Osteoblast (primary cell): ENCODE data around the gene FRMD5. TPM values are rescaled to one million over a fixed set of nuclear protein-coding genes. Genes with fewer than 3 reads are reported as not detected.

Experiments
- DNase-seq: peaks from one replicate; pipeline ENCODE4 v3.0.0; 2011; ENCODE audit warnings: low spot score, mixed read lengths; ENCODE audit not compliant: insufficient read length; ENCODE audit errors: missing footprints
- H2AFZ ChIP-seq: 2 replicates; pipeline ENCODE4 v1.6.0; 2011; ENCODE audit warnings: mild to moderate bottlenecking, low read length
- H3K27ac ChIP-seq: 2 replicates; pipeline ENCODE4 v1.5.1; 2011; ENCODE audit warnings: mild to moderate bottlenecking, low read depth, low read length, moderate library complexity
- H3K27me3 ChIP-seq: 2 replicates; pipeline ENCODE4 v1.6.0; 2012; ENCODE audit warnings: mild to moderate bottlenecking, control low read depth, inconsistent platforms, low read length, moderate library complexity; ENCODE audit not compliant: insufficient read depth
- H3K36me3 ChIP-seq: 2 replicates; pipeline ENCODE4 v1.5.1; 2011; ENCODE audit warnings: mild to moderate bottlenecking, low read length, control low read depth, moderate library complexity; ENCODE audit not compliant: insufficient read depth
- H3K4me1 ChIP-seq: 2 replicates; pipeline ENCODE4 v1.5.1; 2011; ENCODE audit warnings: mild to moderate bottlenecking, low read length, control low read depth, moderate library complexity; ENCODE audit not compliant: insufficient read depth
- H3K4me2 ChIP-seq: 2 replicates; pipeline ENCODE4 v1.6.0; 2011; ENCODE audit warnings: mild to moderate bottlenecking, low read length; ENCODE audit not compliant: insufficient read depth
- H3K4me3 ChIP-seq: fragments of 200-600 bp; sonication (generic); 3 replicates; pipeline ENCODE4 v1.5.1; 2012; ENCODE audit warnings: mild to moderate bottlenecking, low read length, inconsistent platforms; ENCODE audit not compliant: insufficient read depth
- H3K79me2 ChIP-seq: 2 replicates; pipeline ENCODE4 v1.6.0; 2012; ENCODE audit warnings: mild to moderate bottlenecking, low read length, control low read depth, inconsistent platforms; ENCODE audit not compliant: insufficient read depth
- H3K9me3 ChIP-seq: 2 replicates; pipeline ENCODE4 v1.5.1; 2011; ENCODE audit warnings: low read depth, low read length, control low read depth
- H4K20me1 ChIP-seq: 2 replicates; pipeline ENCODE4 v1.6.0; 2012; ENCODE audit warnings: mild to moderate bottlenecking, low read length, control low read depth; ENCODE audit not compliant: insufficient read depth
- CTCF ChIP-seq: IDR thresholded peaks from 2 replicates; pipeline ENCODE4 v1.5.1; 2011; ENCODE audit warnings: mild to moderate bottlenecking, low read depth, low read length, moderate library complexity; ENCODE audit errors: extremely low read depth
- total RNA-seq: library from RNA; depleted of rRNA; stranded (reverse); fragments of >200 nt; gene quantifications from 2 replicates; pipeline ENCODE4 v1.2.3, GENCODE V29; 2012

The FRMD5 gene
- total RNA-seq, 1 donor: 3.3 TPM

- no peaks in the 10 kb centered on the region for H3K9me3 ChIP-seq
- H3K27ac ChIP-seq: no peak overlapping the region
- H3K27me3 ChIP-seq: no peaks in the 10 kb centered on the region
- no peak for DNase-seq
- H3K4me3 ChIP-seq: no peak overlapping the region
- no peak overlapping the region for H3K4me2 ChIP-seq
- H2AFZ ChIP-seq: no peak overlapping the region
- TF ChIP-seq CTCF: no peak
- no peaks in the 10 kb centered on the region for H3K36me3 ChIP-seq
- H4K20me1 ChIP-seq: no peaks in the 10 kb centered on the region
- peaks cover 29% of the 10 kb centered on the region for H3K4me1 ChIP-seq
- H3K79me2 ChIP-seq: no peaks in the 10 kb centered on the region
Measured at GRCh38 chr15:43919540-43920253, 275.4 kb downstream of the FRMD5 start.

GRCh38 chr15:43918717-43919116 lies 276.4 kb downstream of the FRMD5 start:
- TF ChIP-seq CTCF: no peak
- Histone ChIP-seq H3K27ac (no peak overlapping the region), H3K36me3 (no peaks in the 10 kb centered on the region), H4K20me1 (no peaks in the 10 kb centered on the region), H3K4me3 (no peak overlapping the region), H3K4me1 (peaks cover 37% of the 10 kb centered on the region), H3K9me3 (no peaks in the 10 kb centered on the region), H3K27me3 (no peaks in the 10 kb centered on the region), H2AFZ (no peak overlapping the region), H3K79me2 (no peaks in the 10 kb centered on the region), H3K4me2 (no peak overlapping the region)
- DNase-seq: no peak

GRCh38 chr15:43916326-43916660 lies 278.8 kb downstream of the FRMD5 start:
- peaks cover 46% of the 10 kb centered on the region for H3K4me1 ChIP-seq
- no peak overlapping the region for H2AFZ ChIP-seq
- no peaks in the 10 kb centered on the region for H3K79me2 ChIP-seq
- H3K27me3 ChIP-seq: no peaks in the 10 kb centered on the region
- no peaks in the 10 kb centered on the region for H3K36me3 ChIP-seq
- TF ChIP-seq CTCF: no peak
- no peak for DNase-seq
- no peak overlapping the region for H3K4me2 ChIP-seq
- H3K9me3 ChIP-seq: no peaks in the 10 kb centered on the region
- H3K27ac ChIP-seq: no peak overlapping the region
- no peaks in the 10 kb centered on the region for H4K20me1 ChIP-seq
- H3K4me3 ChIP-seq: no peak overlapping the region

GRCh38 chr15:43915631-43916325 lies 279.3 kb downstream of the FRMD5 start:
- no peaks in the 10 kb centered on the region for H4K20me1 ChIP-seq
- H2AFZ ChIP-seq: no peak overlapping the region
- H3K4me1 ChIP-seq: peaks cover 44% of the 10 kb centered on the region
- no peak for TF ChIP-seq CTCF
- no peak overlapping the region for H3K4me3 ChIP-seq
- H3K27me3 ChIP-seq: no peaks in the 10 kb centered on the region
- H3K4me2 ChIP-seq: no peak overlapping the region
- H3K36me3 ChIP-seq: no peaks in the 10 kb centered on the region
- H3K79me2 ChIP-seq: no peaks in the 10 kb centered on the region
- H3K27ac ChIP-seq: no peak overlapping the region
- no peak for DNase-seq
- H3K9me3 ChIP-seq: no peaks in the 10 kb centered on the region
